Keratinocyte (primary cell): Measurements from ENCODE around the gene FEN1.

Experiments
- CTCF ChIP-seq, 3 experiments: IDR thresholded peaks in 1 of 3; conservative IDR thresholded peaks in 1 of 3; optimal IDR thresholded peaks in 1 of 3; 2 replicates in 2 of 3; 3 replicates in 1 of 3; pipeline versions ENCODE3 to v1.5.1; 2011; ENCODE audit warnings: low read length in 3 of 3, mild to moderate bottlenecking in 3 of 3, moderate library complexity in 2 of 3, control low read depth in 1 of 3, inconsistent platforms in 1 of 3; ENCODE audit not compliant: insufficient read depth in 2 of 3; ENCODE audit errors: extremely low read depth in 1 of 3
- EZH2 ChIP-seq: IDR thresholded peaks from one replicate; pipeline ENCODE4 v1.6.1; 2012; ENCODE audit warnings: inconsistent platforms, mild to moderate bottlenecking, low read length, moderate library complexity

DNA sequence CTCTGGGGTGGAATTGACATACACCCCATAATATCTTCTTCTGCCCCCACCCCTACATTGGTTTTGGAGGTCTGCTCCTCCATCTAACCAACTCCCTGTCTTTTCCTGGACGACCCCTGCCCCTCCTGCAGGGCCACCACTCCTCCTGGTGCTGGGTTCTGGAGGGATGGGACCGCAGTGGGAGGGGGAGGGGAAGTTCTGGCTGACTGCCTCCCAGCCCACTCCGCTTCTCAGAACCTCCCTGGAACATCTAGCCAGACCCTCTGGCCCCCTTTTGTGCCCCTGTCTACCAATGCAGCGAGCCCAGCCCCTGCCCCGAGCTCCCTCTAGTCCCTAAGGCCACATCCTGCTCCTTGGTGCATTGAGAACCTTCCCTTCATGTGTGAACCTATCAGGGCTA lies 39.0 kb upstream of the FEN1 start:
- no peak for TF ChIP-seq CTCF (optimal IDR thresholded peaks at IDR 0.05 in 1 of 3, IDR thresholded peaks at IDR 0.05 in 1 of 3, conservative IDR thresholded peaks at IDR 0.05 in 1 of 3; ENCODE audit: extremely low read depth in 1 of 3, insufficient read depth in 2 of 3, low read length in 3 of 3)
- no peak for TF ChIP-seq EZH2
